Parathyroid adenoma (tissue), 2 donors: ENCODE results near the gene ISOC2.

Source experiments
- H2AFZ ChIP-seq: fragments of 300-600 bp; sonication (generic); one replicate; pipeline ENCODE4 v1.7.0; 2017; ENCODE audit warnings: antibody characterized with exemption, mild to moderate bottlenecking
- H3K27ac ChIP-seq: fragments of 300-600 bp; sonication (generic); one replicate; pipeline ENCODE4 v1.7.0; 2017
- H3K27me3 ChIP-seq: fragments of 300-600 bp; sonication (generic); one replicate; pipeline ENCODE4 v1.7.0; 2017; ENCODE audit warnings: low read length; ENCODE audit not compliant: control insufficient read depth, insufficient read depth
- H3K36me3 ChIP-seq: fragments of 300-600 bp; sonication (generic); one replicate; pipeline ENCODE4 v1.7.0; 2017; ENCODE audit warnings: low read length; ENCODE audit not compliant: control insufficient read depth, insufficient read depth
- H3K4me1 ChIP-seq: fragments of 300-600 bp; sonication (generic); one replicate; pipeline ENCODE4 v1.7.0; 2017; ENCODE audit warnings: control low read depth
- H3K4me2 ChIP-seq: fragments of 300-600 bp; sonication (generic); one replicate; pipeline ENCODE4 v1.7.0; 2017; ENCODE audit warnings: low read length
- H3K4me3 ChIP-seq: fragments of 300-600 bp; sonication (generic); one replicate; pipeline ENCODE4 v1.7.0; 2017; ENCODE audit warnings: low read depth, low read length
- H3K79me2 ChIP-seq: fragments of 300-600 bp; sonication (generic); one replicate; pipeline ENCODE4 v1.7.0; 2017; ENCODE audit warnings: control low read depth
- H3K9ac ChIP-seq: fragments of 300-600 bp; sonication (generic); one replicate; pipeline ENCODE4 v1.7.0; 2017; ENCODE audit warnings: mild to moderate bottlenecking
- H3K9me3 ChIP-seq: fragments of 300-600 bp; sonication (generic); one replicate; pipeline ENCODE4 v1.7.0; 2017; ENCODE audit warnings: low read length; ENCODE audit not compliant: control insufficient read depth
- CTCF ChIP-seq: fragments of 300-600 bp; sonication (generic); IDR thresholded peaks from one replicate; pipeline ENCODE4 v1.7.0; 2017; ENCODE audit warnings: antibody characterized with exemption, mild to moderate bottlenecking
- donor health status: primary hyperparathyroidism.

ISOC2 gene

GRCh38 chr19:55405638-55406037 is 55.8 kb downstream of the ISOC2 start:
- H3K27me3 ChIP-seq, result no peaks in the 10 kb centered on the region
- no peaks in the 10 kb centered on the region for H3K9me3 ChIP-seq
- peaks cover 11% of the 10 kb centered on the region for H3K79me2 ChIP-seq
- H3K4me3 ChIP-seq, result no peak overlapping the region
- H3K9ac ChIP-seq, result no peak overlapping the region
- no peak for TF ChIP-seq CTCF
- no peak overlapping the region for H3K27ac ChIP-seq
- H3K4me2 ChIP-seq, result no peak overlapping the region
- H3K4me1 ChIP-seq, result peaks cover 4% of the 10 kb centered on the region
- no peak overlapping the region for H2AFZ ChIP-seq
- no peaks in the 10 kb centered on the region for H3K36me3 ChIP-seq
